Astrocyte (in vitro differentiated cells and primary cell): ENCODE measurements around the gene ANKRD36C. TPM values are rescaled to one million over a fixed set of nuclear protein-coding genes. Genes with fewer than 3 reads are reported as not detected.
"Not testable (repeated sequence)": the region's sequence is repeated elsewhere in the genome, so short reads cannot be mapped to it uniquely, and the experiment has no call there.

ENCODE experiments used
- DNase-seq: peaks from one replicate; pipeline ENCODE4 v3.0.0-alpha.2; 2010; ENCODE audit warnings: low read depth
- FAIRE-seq: peaks from 2 replicates; lab custom pipeline; 2011; peaks lifted over from hg19 to GRCh38; lab: Jason Lieb, UNC
- H2AFZ ChIP-seq: 2 replicates; pipeline ENCODE4 v1.6.0; 2012; ENCODE audit warnings: low read depth, low read length, inconsistent platforms
- H3K27ac ChIP-seq: 2 replicates; pipeline ENCODE4 v1.5.1; 2011; ENCODE audit warnings: low read depth, low read length, inconsistent platforms
- H3K27me3 ChIP-seq: 2 replicates; pipeline ENCODE4 v1.6.0; 2011; ENCODE audit warnings: low read length, inconsistent platforms; ENCODE audit not compliant: insufficient read depth
- H3K36me3 ChIP-seq: 2 replicates; pipeline ENCODE4 v1.5.1; 2011; ENCODE audit warnings: low read length, inconsistent platforms; ENCODE audit not compliant: insufficient read depth
- H3K4me1 ChIP-seq: 2 replicates; pipeline ENCODE4 v1.5.1; 2011; ENCODE audit warnings: low read length, inconsistent platforms; ENCODE audit not compliant: insufficient read depth
- H3K4me2 ChIP-seq: 2 replicates; pipeline ENCODE4 v1.6.0; 2012; ENCODE audit warnings: low read length, inconsistent platforms
- H3K4me3 ChIP-seq: 2 replicates; pipeline ENCODE4 v1.5.1; 2011; ENCODE audit warnings: low read depth, mild to moderate bottlenecking, low read length, inconsistent platforms; ENCODE audit not compliant: insufficient read depth
- H3K79me2 ChIP-seq: 2 replicates; pipeline ENCODE4 v1.6.0; 2012; ENCODE audit warnings: mild to moderate bottlenecking, low read length, inconsistent platforms; ENCODE audit not compliant: insufficient read depth
- H3K9ac ChIP-seq: 2 replicates; pipeline ENCODE4 v1.6.0; 2012; ENCODE audit warnings: mild to moderate bottlenecking, low read length, inconsistent platforms
- H3K9me3 ChIP-seq: 2 replicates; pipeline ENCODE4 v1.5.1; 2012; ENCODE audit warnings: low read depth, mild to moderate bottlenecking, low read length, inconsistent platforms; ENCODE audit not compliant: insufficient read depth
- H4K20me1 ChIP-seq: 2 replicates; pipeline ENCODE4 v1.6.0; 2012; ENCODE audit warnings: low read length, inconsistent platforms; ENCODE audit not compliant: insufficient read depth
- H3K27ac Mint-ChIP-seq: one replicate; pipeline ENCODE4 v1.8.0; 2021; ENCODE audit warnings: mild to moderate bottlenecking, mixed read lengths; ENCODE audit not compliant: unreplicated experiment
- H3K27me3 Mint-ChIP-seq: one replicate; pipeline ENCODE4 v1.8.0; 2021; ENCODE audit warnings: low read depth, mixed read lengths; ENCODE audit not compliant: unreplicated experiment
- H3K36me3 Mint-ChIP-seq: one replicate; pipeline ENCODE4 v1.8.0; 2021; ENCODE audit warnings: low read depth, mixed read lengths; ENCODE audit not compliant: unreplicated experiment
- H3K4me1 Mint-ChIP-seq: one replicate; pipeline ENCODE4 v1.8.0; 2021; ENCODE audit warnings: low read depth, mixed read lengths; ENCODE audit not compliant: unreplicated experiment
- H3K4me3 Mint-ChIP-seq: one replicate; pipeline ENCODE4 v1.8.0; 2021; ENCODE audit warnings: mild to moderate bottlenecking, moderate library complexity, mixed read lengths; ENCODE audit not compliant: unreplicated experiment
- H3K9me3 Mint-ChIP-seq: one replicate; pipeline ENCODE4 v1.8.0; 2021; ENCODE audit warnings: mild to moderate bottlenecking, mixed read lengths; ENCODE audit not compliant: unreplicated experiment
- CTCF ChIP-seq: IDR thresholded peaks from 2 replicates; pipeline ENCODE4 v1.5.1; 2011; ENCODE audit warnings: low read depth, mild to moderate bottlenecking, inconsistent platforms, low read length, moderate library complexity; ENCODE audit not compliant: insufficient read depth
- EZH2 ChIP-seq: IDR thresholded peaks from 2 replicates; pipeline ENCODE4 v1.6.1; 2012; ENCODE audit warnings: mild to moderate bottlenecking, low read length, inconsistent platforms; ENCODE audit not compliant: insufficient read depth
- total RNA-seq: library from RNA; stranded (reverse); gene quantifications from 2 replicates; pipeline ENCODE4 v1.2.1, GENCODE V29; 2021

Gene ANKRD36C
- total RNA-seq, 1 donor from 2014 or later, result 24.7 TPM

DNA sequence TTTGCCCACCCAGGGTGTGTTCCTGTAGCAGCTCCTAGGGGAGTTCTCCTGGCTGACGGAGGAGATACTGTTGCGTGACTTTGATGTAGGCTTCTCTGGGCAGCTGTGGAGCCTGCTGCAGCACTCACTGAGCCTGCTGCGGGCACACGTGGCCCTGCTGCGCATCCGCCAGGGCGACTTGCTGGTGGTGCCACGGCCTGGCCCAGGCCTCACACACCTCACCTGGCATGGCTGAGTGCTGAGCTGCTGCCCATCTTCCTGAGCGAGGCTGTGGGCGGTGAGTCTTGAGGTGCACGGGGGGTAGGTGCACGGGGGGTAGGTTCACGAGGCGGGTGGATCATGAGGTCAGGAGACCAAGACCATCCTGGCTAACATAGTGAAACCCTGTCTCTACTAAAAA is 191.7 kb downstream of the ANKRD36C start:
- H3K9me3 Mint-ChIP-seq, result peaks cover 21% of the 10 kb centered on the region
- no peak for FAIRE-seq
- TF ChIP-seq CTCF, result no peak
- TF ChIP-seq EZH2, result no peak
- no peak for DNase-seq
- H3K27ac ChIP-seq, result no peak overlapping the region
- H3K27me3 ChIP-seq, result no peaks in the 10 kb centered on the region
- H3K9me3 ChIP-seq, result no peaks in the 10 kb centered on the region
- H3K27ac Mint-ChIP-seq, result no peak overlapping the region
- no peaks in the 10 kb centered on the region for H4K20me1 ChIP-seq
- H3K36me3 ChIP-seq, result no peaks in the 10 kb centered on the region
- H3K4me1 ChIP-seq, result no peaks in the 10 kb centered on the region
- H3K4me2 ChIP-seq, result no peak overlapping the region
- no peaks in the 10 kb centered on the region for H3K4me1 Mint-ChIP-seq
- no peak overlapping the region for H3K4me3 Mint-ChIP-seq
- peaks cover 6% of the 10 kb centered on the region for H3K36me3 Mint-ChIP-seq
- no peak overlapping the region for H3K4me3 ChIP-seq
- H2AFZ ChIP-seq, result no peak overlapping the region
- no peaks in the 10 kb centered on the region for H3K79me2 ChIP-seq
- H3K27me3 Mint-ChIP-seq, result no peaks in the 10 kb centered on the region
- H3K9ac ChIP-seq, result no peak overlapping the region

DNA sequence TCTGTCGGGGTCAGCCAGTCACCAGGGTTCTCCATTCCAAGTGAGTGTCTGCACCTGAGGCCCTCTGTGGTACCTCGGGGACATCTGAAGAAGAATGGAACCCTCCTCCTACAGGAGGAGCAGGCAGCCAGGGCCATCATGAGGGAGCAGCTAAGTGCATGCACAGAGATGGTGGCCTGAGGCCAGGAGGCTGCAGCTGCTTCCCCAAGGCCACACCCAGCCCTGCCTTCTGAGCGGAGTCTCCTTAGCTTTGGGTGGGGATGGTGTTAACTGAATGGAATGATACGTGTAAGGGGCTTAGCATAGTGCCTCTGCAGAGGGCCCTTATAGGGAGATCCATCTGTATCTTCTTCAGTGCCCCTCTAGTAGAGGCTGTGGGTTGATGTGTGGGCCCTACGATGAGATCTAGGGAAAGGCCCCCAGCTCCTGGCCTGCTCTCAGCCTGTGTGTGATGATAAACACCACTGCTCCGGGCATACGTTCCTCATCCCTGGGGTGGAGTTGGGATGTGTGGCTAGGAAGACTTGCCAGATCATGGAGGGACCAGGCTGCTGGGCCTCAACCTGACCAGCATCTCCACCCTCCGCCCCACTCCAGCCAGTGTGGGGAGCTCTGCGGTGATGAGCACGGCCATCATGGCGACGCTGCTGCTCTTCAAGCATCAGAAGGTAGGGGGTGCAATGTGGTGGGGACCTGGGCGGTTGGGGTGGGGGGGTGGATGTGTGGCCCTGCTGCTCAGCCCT is 192.3 kb downstream of the ANKRD36C start:
- H3K27me3 Mint-ChIP-seq, H3K79me2 ChIP-seq, H3K4me1 Mint-ChIP-seq, H3K27ac Mint-ChIP-seq, H3K36me3 ChIP-seq, H3K9me3 ChIP-seq, H3K36me3 Mint-ChIP-seq, H3K4me3 Mint-ChIP-seq, H3K4me2 ChIP-seq, H3K27me3 ChIP-seq, H3K4me3 ChIP-seq, H3K4me1 ChIP-seq, DNase-seq, FAIRE-seq, H2AFZ ChIP-seq, H3K27ac ChIP-seq, H4K20me1 ChIP-seq, H3K9ac ChIP-seq: not testable (repeated sequence)
- H3K9me3 Mint-ChIP-seq, result peaks cover 16% of the 10 kb centered on the region

GRCh38 chr2:95796249-95797099 is 195.2 kb downstream of the ANKRD36C start:
- H3K9me3 Mint-ChIP-seq, result peaks cover 12% of the 10 kb centered on the region
- not testable (repeated sequence) for H3K4me2 ChIP-seq, H4K20me1 ChIP-seq, H3K9ac ChIP-seq, DNase-seq, H3K27me3 Mint-ChIP-seq, H3K27ac ChIP-seq, H3K36me3 Mint-ChIP-seq, H3K27ac Mint-ChIP-seq, H3K27me3 ChIP-seq, H3K4me3 Mint-ChIP-seq, H3K4me3 ChIP-seq, H3K36me3 ChIP-seq, H3K4me1 ChIP-seq, H3K4me1 Mint-ChIP-seq, FAIRE-seq, H3K9me3 ChIP-seq, H2AFZ ChIP-seq, H3K79me2 ChIP-seq

- H3K27me3 Mint-ChIP-seq, DNase-seq, H3K4me3 ChIP-seq, H3K9ac ChIP-seq, H3K4me2 ChIP-seq, H3K4me1 ChIP-seq, H3K9me3 ChIP-seq, H2AFZ ChIP-seq, H3K27ac Mint-ChIP-seq, FAIRE-seq, H3K36me3 ChIP-seq, H3K36me3 Mint-ChIP-seq, H3K27ac ChIP-seq, H3K4me1 Mint-ChIP-seq, H3K4me3 Mint-ChIP-seq, H4K20me1 ChIP-seq, H3K27me3 ChIP-seq, H3K9me3 Mint-ChIP-seq, H3K79me2 ChIP-seq: not testable (repeated sequence)
These were observed 197.7 kb downstream of the ANKRD36C start for GRCh38 chr2:95793970-95794369.

GRCh38 chr2:95790180-95790579 is 201.4 kb downstream of the ANKRD36C start:
- not testable (repeated sequence) for H2AFZ ChIP-seq, H3K36me3 Mint-ChIP-seq, H3K4me3 ChIP-seq, H3K4me2 ChIP-seq, H3K4me3 Mint-ChIP-seq, H3K27me3 Mint-ChIP-seq, H3K27ac Mint-ChIP-seq, H3K4me1 Mint-ChIP-seq, H3K27me3 ChIP-seq, H3K79me2 ChIP-seq, H3K36me3 ChIP-seq, DNase-seq, H3K27ac ChIP-seq, H3K4me1 ChIP-seq, H3K9me3 Mint-ChIP-seq, H3K9me3 ChIP-seq, H4K20me1 ChIP-seq, H3K9ac ChIP-seq, FAIRE-seq
